Panc1 (cell line): ENCODE data around the gene MOCS2.

Source experiments
- CTCF ChIP-seq: fragments of 450-650 bp; IDR thresholded peaks from 2 replicates; pipeline ENCODE4 v1.5.1; 2017; ENCODE audit warnings: mild to moderate bottlenecking
- POLR2AphosphoS5 ChIP-seq: IDR thresholded peaks from 2 replicates; pipeline ENCODE4 v1.6.1; 2012; ENCODE audit warnings: mild to moderate bottlenecking, low read depth, low read length, moderate library complexity
- TCF7L2 ChIP-seq: IDR thresholded peaks from 2 replicates; pipeline ENCODE4 v1.6.1; 2011; ENCODE audit warnings: mild to moderate bottlenecking, low read depth, low read length, inconsistent platforms

GRCh38 chr5:53095931-53096525, 13.5 kb downstream of the MOCS2 start:
- TF ChIP-seq CTCF (peak; percentile 83; the same call in 1 of the 2 replicates), TCF7L2 (no peak), POLR2AphosphoS5 (no peak)
